GM19455 (cell line): ENCODE data around the gene VPS13A.

Experiments used
- ATAC-seq: cut with Tn5 transposase; IDR thresholded peaks from one replicate; pipeline ENCODE4 v1.9.1; 2021; ENCODE audit not compliant: unreplicated experiment

VPS13A gene

GRCh38 chr9:77177143-77177893 is at the start of gene VPS13A:
TSS of gene VPS13A (plus strand) at chr9:77177534. CDS start at chr9:77177705, 171 bp downstream.
- peak; percentile 88 for ATAC-seq

- no peak for ATAC-seq
These were observed 49.1 kb upstream of the VPS13A start for GRCh38 chr9:77128125-77128789.

GRCh38 chr9:77131399-77131798 is 45.9 kb upstream of the VPS13A start:
- ATAC-seq = no peak

DNA sequence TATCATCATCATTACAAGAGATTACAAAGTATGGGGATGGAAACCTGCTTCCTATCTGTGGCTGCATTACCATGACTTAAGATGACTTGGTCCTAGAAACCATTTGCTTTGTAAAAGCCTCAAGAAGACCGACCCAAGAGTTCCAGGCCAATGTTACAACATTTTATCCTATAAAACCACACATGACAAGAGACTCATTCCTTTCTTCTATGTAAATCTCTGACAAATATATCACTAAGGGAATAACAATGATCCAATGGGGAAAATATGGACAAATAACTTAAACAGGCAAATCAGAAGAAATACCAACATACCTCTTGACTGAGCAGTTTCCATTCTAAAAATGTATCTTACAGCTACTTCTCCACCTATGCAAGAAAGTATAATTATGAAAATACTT is 44.3 kb upstream of the VPS13A start:
- ATAC-seq = no peak

GRCh38 chr9:77142366-77142765 is 35.0 kb upstream of the VPS13A start:
- ATAC-seq = no peak

- no peak for ATAC-seq
These were observed 27.5 kb upstream of the VPS13A start for GRCh38 chr9:77149879-77150278.

- ATAC-seq = no peak
These were observed 25.0 kb upstream of the VPS13A start for GRCh38 chr9:77152289-77152688.

DNA sequence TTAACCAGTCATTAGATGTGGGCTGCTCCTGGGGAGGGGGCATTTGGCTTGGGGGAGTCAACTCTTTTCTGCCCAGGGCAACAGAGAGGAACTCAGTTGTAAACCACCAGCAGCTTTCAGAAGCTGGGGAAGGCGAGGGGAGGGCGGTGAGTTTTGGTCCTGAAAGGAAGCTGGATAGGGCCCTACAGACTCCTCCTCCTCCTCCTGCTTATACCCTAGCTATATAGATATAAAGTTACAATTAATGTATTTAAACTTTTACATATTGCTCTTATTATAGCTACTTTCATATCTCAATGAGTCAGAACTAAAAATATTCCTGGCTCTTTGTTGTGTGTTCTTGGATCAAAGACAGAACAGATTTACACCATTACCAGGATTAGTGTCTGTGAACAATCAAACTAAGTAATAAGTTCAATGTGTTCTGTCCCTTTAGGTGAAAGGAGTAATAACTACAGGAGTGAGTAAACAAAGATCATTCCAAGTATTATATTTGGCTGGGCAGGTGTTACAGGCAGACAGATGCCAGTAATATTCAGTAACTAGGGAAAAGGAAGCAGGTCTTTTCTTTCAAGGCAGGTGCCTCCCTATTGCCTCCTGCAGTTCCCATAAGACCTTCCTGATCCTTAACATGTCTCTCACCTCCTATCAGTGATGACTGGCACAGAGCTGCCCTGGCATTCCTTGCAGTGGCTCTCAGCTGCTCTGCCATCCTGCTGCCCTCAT is 20.5 kb upstream of the VPS13A start:
- ATAC-seq = no peak

DNA sequence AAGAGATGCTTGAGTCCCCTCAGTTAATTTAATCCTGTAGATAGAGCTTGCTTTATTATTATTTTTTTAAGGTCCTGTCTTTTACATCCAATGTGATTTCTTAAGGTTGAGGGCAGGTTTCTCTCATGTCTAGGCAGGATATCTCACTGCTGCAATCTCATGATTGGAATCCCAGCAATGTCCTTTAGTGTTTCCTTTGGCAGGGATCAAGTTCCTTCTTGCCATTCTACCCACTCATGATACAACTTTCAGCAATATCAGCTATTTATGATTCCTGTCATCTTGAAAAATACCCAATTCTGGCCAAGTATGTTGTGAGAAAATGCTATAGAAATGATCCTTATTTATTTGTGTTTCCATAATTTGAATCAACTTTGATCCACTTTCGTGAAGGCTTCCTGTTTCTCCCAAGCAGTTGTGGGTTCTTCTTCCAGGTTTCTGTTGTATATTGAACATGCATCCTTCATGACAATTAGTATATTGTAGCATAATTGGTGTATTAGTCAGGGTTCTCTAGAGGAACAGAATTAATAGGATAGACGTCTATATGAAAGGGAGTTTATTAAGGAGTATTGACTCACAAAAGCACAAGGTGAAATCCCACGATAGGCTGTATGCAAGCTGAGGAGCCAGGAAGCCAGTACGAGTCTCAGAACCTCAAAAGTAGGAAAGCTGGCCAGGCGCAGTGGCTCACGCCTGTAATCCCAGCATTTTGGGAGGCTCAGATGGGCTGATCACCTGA is 18.4 kb upstream of the VPS13A start:
- no peak for ATAC-seq

- no peak for ATAC-seq
These were observed 16.1 kb upstream of the VPS13A start for GRCh38 chr9:77161191-77161590.

- no peak for ATAC-seq
These were observed 15.4 kb upstream of the VPS13A start for GRCh38 chr9:77161966-77162365.

DNA sequence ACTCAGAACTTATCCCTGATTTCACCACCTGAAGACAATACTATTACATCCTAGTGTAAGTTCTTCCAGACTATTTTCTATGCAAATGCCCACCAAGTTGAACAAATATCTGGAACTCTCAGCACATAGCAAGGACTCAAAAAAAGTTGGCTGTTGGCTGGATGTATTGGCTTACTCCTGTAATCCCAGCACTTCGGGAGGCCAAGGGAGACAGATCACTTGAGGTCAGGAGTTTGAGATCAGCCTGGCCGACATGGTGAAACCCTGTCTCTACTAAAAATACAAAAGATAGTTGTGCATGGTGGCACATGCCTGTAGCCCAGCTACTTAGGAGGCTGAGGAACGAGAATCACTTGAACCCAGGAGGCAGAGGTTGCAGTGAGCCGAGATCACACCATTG is 15.0 kb upstream of the VPS13A start:
- ATAC-seq = no peak

GRCh38 chr9:77163884-77164283 is 13.4 kb upstream of the VPS13A start:
- ATAC-seq = no peak

- no peak for ATAC-seq
These were observed 11.1 kb upstream of the VPS13A start for GRCh38 chr9:77166193-77166592.

- ATAC-seq = no peak
These were observed 6.2 kb upstream of the VPS13A start for GRCh38 chr9:77170991-77171699.

GRCh38 chr9:77175151-77175550 is 2.2 kb upstream of the VPS13A start:
- no peak for ATAC-seq

GRCh38 chr9:77176106-77176505 is 1.2 kb upstream of the VPS13A start:
- ATAC-seq = no peak

DNA sequence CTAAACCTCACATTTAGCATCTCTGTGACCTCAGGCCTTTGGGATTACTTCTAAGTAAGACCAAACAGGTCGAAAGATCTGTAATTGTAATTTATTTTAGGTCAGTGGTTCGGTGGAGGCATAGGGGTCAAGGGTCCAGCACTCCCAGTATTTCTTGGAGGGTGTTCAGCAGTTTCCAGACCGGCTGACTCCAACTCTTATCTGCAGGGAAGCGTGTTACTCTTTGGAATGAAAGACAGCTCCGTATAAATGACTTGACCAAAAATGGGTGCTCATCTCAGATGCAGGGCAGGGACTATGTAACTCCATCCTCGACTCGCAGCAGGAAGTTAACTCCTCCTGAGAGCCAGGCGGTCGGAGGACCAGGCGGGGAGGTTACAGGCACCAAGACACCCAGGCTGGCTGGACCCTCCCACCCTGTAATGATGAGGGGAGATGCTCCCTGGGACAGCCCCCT is 620 bp upstream of the VPS13A start:
- no peak for ATAC-seq

- ATAC-seq = peak; percentile 17
These were observed 810 bp downstream of the VPS13A start for GRCh38 chr9:77177894-77178794.

DNA sequence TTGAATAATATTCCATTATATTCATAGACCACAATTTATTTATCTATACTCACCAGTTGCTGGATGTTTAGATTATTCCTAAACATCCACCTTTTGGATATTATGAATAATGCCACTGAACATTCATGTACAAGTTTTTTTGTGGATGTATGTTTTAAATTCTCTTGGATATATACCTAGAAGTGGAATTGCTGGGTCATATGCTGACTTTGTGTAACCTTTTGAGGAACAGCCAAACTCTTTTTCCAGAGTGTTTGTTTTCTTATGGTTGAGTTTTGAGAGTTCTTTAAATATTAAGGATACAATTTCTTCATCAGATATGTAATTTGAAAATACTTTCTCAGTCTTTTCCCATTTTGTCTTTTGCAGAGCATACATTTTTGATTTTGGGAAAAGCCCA is 2.7 kb downstream of the VPS13A start:
- ATAC-seq = no peak
